Activated CD8-positive, alpha-beta memory T cell treated with anti-CD3 and anti-CD28 coated beads, Interleukin-2, amount 50 U/mL, for 1 hour (primary cell): ENCODE results near the gene OR5H2.
"Not testable (repeated sequence)": the region's sequence is repeated elsewhere in the genome, so short reads cannot be mapped to it uniquely, and the experiment has no call there.

Experiments
- DNase-seq: peaks from one replicate; pipeline ENCODE4 v3.0.0-alpha.2; 2020; ENCODE audit errors: extremely low read depth

OR5H2 gene

GRCh38 chr3:98282205-98282604 is at the start of gene OR5H2:
TSS of gene OR5H2 (plus strand) at chr3:98282505. CDS start at chr3:98282903, 398 bp downstream.
- DNase-seq, result no peak

GRCh38 chr3:98233468-98233867 is 48.8 kb upstream of the OR5H2 start:
- no peak for DNase-seq

GRCh38 chr3:98240131-98240530 is 42.2 kb upstream of the OR5H2 start:
- no peak for DNase-seq

- no peak for DNase-seq
Observed at GRCh38 chr3:98242155-98242554, 40.1 kb upstream of the OR5H2 start.

- DNase-seq, result no peak
Observed at GRCh38 chr3:98243843-98244242, 38.5 kb upstream of the OR5H2 start.

- no peak for DNase-seq
Observed at GRCh38 chr3:98246142-98246541, 36.2 kb upstream of the OR5H2 start.

- DNase-seq, result not testable (repeated sequence)
Observed at GRCh38 chr3:98256026-98256425, 26.3 kb upstream of the OR5H2 start.

- no peak for DNase-seq
Observed at GRCh38 chr3:98259707-98260106, 22.6 kb upstream of the OR5H2 start.

- no peak for DNase-seq
Observed at GRCh38 chr3:98262046-98262445, 20.3 kb upstream of the OR5H2 start.

GRCh38 chr3:98263944-98264343 is 18.4 kb upstream of the OR5H2 start, which contains the start of gene OR5H6:
TSS of gene OR5H6 (plus strand) at chr3:98264244. CDS start at chr3:98264333, 89 bp downstream.
- no peak for DNase-seq

GRCh38 chr3:98269846-98270245 is 12.5 kb upstream of the OR5H2 start:
- DNase-seq, result no peak

- DNase-seq, result no peak
Observed at GRCh38 chr3:98272126-98272525, 10.2 kb upstream of the OR5H2 start.

- DNase-seq, result no peak
Observed at GRCh38 chr3:98274914-98275313, 7.4 kb upstream of the OR5H2 start.

- no peak for DNase-seq
Observed at GRCh38 chr3:98290916-98291315, 8.6 kb downstream of the OR5H2 start.

GRCh38 chr3:98291332-98291957 is 9.1 kb downstream of the OR5H2 start:
- no peak for DNase-seq

GRCh38 chr3:98322101-98322500 is 39.8 kb downstream of the OR5H2 start:
- DNase-seq, result no peak

GRCh38 chr3:98322686-98323085 is 40.4 kb downstream of the OR5H2 start:
- DNase-seq, result no peak

GRCh38 chr3:98323425-98323824 is 41.1 kb downstream of the OR5H2 start:
- DNase-seq, result no peak

GRCh38 chr3:98325055-98325454 is 42.8 kb downstream of the OR5H2 start:
- DNase-seq, result no peak

- no peak for DNase-seq
Observed at GRCh38 chr3:98326105-98326893, 44.0 kb downstream of the OR5H2 start.

- no peak for DNase-seq
Observed at GRCh38 chr3:98326945-98327344, 44.6 kb downstream of the OR5H2 start.

GRCh38 chr3:98328933-98329332 is 46.6 kb downstream of the OR5H2 start:
- DNase-seq, result no peak

GRCh38 chr3:98329392-98330124 is 47.3 kb downstream of the OR5H2 start:
- DNase-seq, result no peak
